Chondrocyte (in vitro differentiated cells): ENCODE measurements around the gene NANOS1. TPM values are rescaled to one million over a fixed set of nuclear protein-coding genes. Genes with fewer than 3 reads are reported as not detected.

ENCODE experiments used
- DNase-seq: peaks from one replicate; pipeline ENCODE4 v3.0.0; 2021; ENCODE audit warnings: mixed read lengths, low spot score
- H3K27ac Mint-ChIP-seq: one replicate; pipeline ENCODE4 v1.8.0; 2021; ENCODE audit warnings: mild to moderate bottlenecking, moderate library complexity, mixed read lengths; ENCODE audit not compliant: unreplicated experiment
- H3K27me3 Mint-ChIP-seq: 2 replicates; pipeline ENCODE4 v1.8.0; 2021; ENCODE audit warnings: low read depth, mixed read lengths
- H3K36me3 Mint-ChIP-seq: 2 replicates; pipeline ENCODE4 v1.8.0; 2021; ENCODE audit warnings: low read depth, mixed read lengths
- H3K4me1 Mint-ChIP-seq: 2 replicates; pipeline ENCODE4 v1.8.0; 2021; ENCODE audit warnings: low read depth, mild to moderate bottlenecking, mixed read lengths
- H3K4me3 Mint-ChIP-seq: one replicate; pipeline ENCODE4 v1.8.0; 2021; ENCODE audit warnings: mild to moderate bottlenecking, moderate library complexity, mixed read lengths; ENCODE audit not compliant: unreplicated experiment
- H3K9me3 Mint-ChIP-seq: 2 replicates; pipeline ENCODE4 v1.8.0; 2021; ENCODE audit warnings: low read depth, mixed read lengths
- CTCF ChIP-seq: fragments of 200-600 bp; sonication (generic); IDR thresholded peaks from 2 replicates; pipeline ENCODE4 v1.5.0; 2021; ENCODE audit warnings: antibody characterized with exemption, mild to moderate bottlenecking, moderate library complexity
- total RNA-seq: library from RNA; stranded (reverse); gene quantifications from 3 replicates; pipeline ENCODE4 v1.2.1, GENCODE V29; 2021

Gene NANOS1
- total RNA-seq, 1 donor from 2014 or later, result 3.8 TPM

- Mint-ChIP-seq H3K27me3 (no peaks in the 10 kb centered on the region), H3K4me3 (no peak overlapping the region), H3K9me3 (no peaks in the 10 kb centered on the region), H3K4me1 (peaks cover 3% of the 10 kb centered on the region), H3K27ac (no peak overlapping the region), H3K36me3 (peaks cover 51% of the 10 kb centered on the region)
- TF ChIP-seq CTCF, result no peak
- DNase-seq, result no peak
These were observed 19.8 kb downstream of the NANOS1 start for GRCh38 chr10:119049361-119049760.

- no peak overlapping the region for H3K27ac Mint-ChIP-seq
These were observed 20.3 kb downstream of the NANOS1 start for GRCh38 chr10:119049777-119050176.

GRCh38 chr10:119051775-119052174 is 22.3 kb downstream of the NANOS1 start:
- peaks cover 54% of the 10 kb centered on the region for H3K36me3 Mint-ChIP-seq
- H3K4me3 Mint-ChIP-seq, result no peak overlapping the region
- DNase-seq, result no peak
- H3K9me3 Mint-ChIP-seq, result no peaks in the 10 kb centered on the region
- H3K27me3 Mint-ChIP-seq, result no peaks in the 10 kb centered on the region
- TF ChIP-seq CTCF, result no peak
- H3K27ac Mint-ChIP-seq, result no peak overlapping the region
- no peaks in the 10 kb centered on the region for H3K4me1 Mint-ChIP-seq

More at GRCh38 chr10:119049777-119050176, 20.3 kb downstream of the NANOS1 start:
- DNase-seq, result no peak
- Mint-ChIP-seq H3K9me3 (no peaks in the 10 kb centered on the region), H3K4me1 (peaks cover 3% of the 10 kb centered on the region), H3K27me3 (no peaks in the 10 kb centered on the region), H3K4me3 (no peak overlapping the region), H3K36me3 (peaks cover 52% of the 10 kb centered on the region)
- no peak for TF ChIP-seq CTCF

- no peaks in the 10 kb centered on the region for H3K27me3 Mint-ChIP-seq
- no peak for DNase-seq
- no peak for TF ChIP-seq CTCF
- no peak overlapping the region for H3K27ac Mint-ChIP-seq
- no peaks in the 10 kb centered on the region for H3K4me1 Mint-ChIP-seq
- H3K9me3 Mint-ChIP-seq, result no peaks in the 10 kb centered on the region
- H3K4me3 Mint-ChIP-seq, result no peak overlapping the region
- H3K36me3 Mint-ChIP-seq, result peaks cover 63% of the 10 kb centered on the region
These were observed 26.0 kb downstream of the NANOS1 start for GRCh38 chr10:119055472-119055871.

DNA sequence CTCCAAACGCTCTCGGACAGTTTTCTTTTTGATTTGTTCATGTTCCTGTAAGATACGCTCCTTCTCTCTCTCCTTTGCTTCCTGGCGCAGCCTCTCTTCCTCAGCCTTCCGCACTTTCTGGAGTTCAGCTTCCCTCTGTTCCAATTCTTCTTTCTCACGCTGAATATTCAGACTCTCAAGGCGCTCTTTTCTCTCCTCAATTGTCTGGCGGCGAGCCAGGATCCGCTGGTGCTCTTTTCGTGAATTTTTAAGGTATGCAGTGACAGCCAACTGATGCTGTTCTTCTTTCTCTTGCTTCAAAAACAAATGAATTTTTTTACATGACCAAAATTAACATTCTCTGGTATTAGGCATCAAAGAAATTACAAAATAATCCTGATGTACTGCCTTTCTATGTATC is 28.5 kb downstream of the NANOS1 start:
- DNase-seq, result no peak
- peaks cover 54% of the 10 kb centered on the region for H3K36me3 Mint-ChIP-seq
- H3K27ac Mint-ChIP-seq, result no peak overlapping the region
- H3K27me3 Mint-ChIP-seq, result no peaks in the 10 kb centered on the region
- no peaks in the 10 kb centered on the region for H3K9me3 Mint-ChIP-seq
- TF ChIP-seq CTCF, result no peak
- no peak overlapping the region for H3K4me3 Mint-ChIP-seq
- H3K4me1 Mint-ChIP-seq, result no peaks in the 10 kb centered on the region
